Lung (tissue), 12 donors: ENCODE measurements around the gene JUN. TPM values are rescaled to one million over a fixed set of nuclear protein-coding genes. Genes with fewer than 3 reads are reported as not detected.

Source experiments
- ATAC-seq: fragments of 200-7000 bp; cut with Tn5 transposase; one replicate; pipeline ENCODE4 v1.9.1; 2020; ENCODE audit warnings: moderate number of reproducible peaks; ENCODE audit not compliant: insufficient read depth, low FRiP score
- DNase-seq, 3 donors: peaks; one replicate each; pipeline ENCODE4 v3.0.0-alpha.2; 2013 to 2017
- H3K27ac ChIP-seq, 2 donors: one replicate each; pipeline ENCODE4 v1.5.1; 2013; ENCODE audit warnings: mild to moderate bottlenecking in 2 of 2, moderate library complexity in 2 of 2, control low read depth in 1 of 2, inconsistent platforms in 1 of 2, low read depth in 1 of 2, low read length in 1 of 2
- H3K27me3 ChIP-seq, 3 donors: one replicate each; pipeline ENCODE4 v1.5.1; 2013; ENCODE audit warnings: low read length in 2 of 3; ENCODE audit not compliant: control insufficient read depth in 3 of 3, insufficient read depth in 3 of 3
- H3K36me3 ChIP-seq, 4 donors: one replicate each; pipeline ENCODE4 v1.5.1; 2013; ENCODE audit warnings: low read length in 4 of 4, mild to moderate bottlenecking in 1 of 4, moderate library complexity in 1 of 4; ENCODE audit not compliant: control insufficient read depth in 4 of 4, insufficient read depth in 4 of 4
- H3K4me1 ChIP-seq, 5 donors: one replicate each; pipeline ENCODE4 v1.5.1; 2013; ENCODE audit warnings: low read length in 5 of 5, mild to moderate bottlenecking in 2 of 5, moderate library complexity in 1 of 5; ENCODE audit not compliant: control insufficient read depth in 5 of 5, insufficient read depth in 5 of 5
- H3K4me3 ChIP-seq: one replicate; pipeline ENCODE4 v1.5.1; 2013; ENCODE audit warnings: mild to moderate bottlenecking, control low read depth, moderate library complexity
- H3K9ac ChIP-seq, 2 donors: one replicate each; pipeline ENCODE4 v1.5.1; 2013; ENCODE audit warnings: low read length in 2 of 2, control low read depth in 1 of 2; ENCODE audit not compliant: insufficient read depth in 1 of 2
- H3K9me3 ChIP-seq, 4 donors: one replicate each; pipeline ENCODE4 v1.5.1; 2013; ENCODE audit warnings: low read length in 3 of 4, mild to moderate bottlenecking in 1 of 4, moderate library complexity in 1 of 4; ENCODE audit not compliant: control insufficient read depth in 4 of 4, insufficient read depth in 3 of 4
- CTCF ChIP-seq: IDR thresholded peaks from 2 replicates; pipeline ENCODE4 v1.5.1; 2012; ENCODE audit warnings: mild to moderate bottlenecking; ENCODE audit errors: control extremely low read depth, extremely low read depth
- WGBS, 2 donors: extraction: QIAGEN DNeasy Blood & Tissue Kit; methylation state at CpG; one replicate each; pipeline ENCODE4 v1.1.7; 2013; 5-methylcytosine and 5-hydroxymethylcytosine counted together
- polyA plus RNA-seq, 2 donors: library from polyadenylated mRNA; stranded (reverse); fragments of 200-250 nt; gene quantifications; one replicate each; pipeline ENCODE4 v1.2.1, GENCODE V29; 2013
- total RNA-seq, 2 donors: library from RNA; depleted of rRNA in 1 of 2; stranded (reverse); fragments of >200 nt in 1 of 2; gene quantifications; one replicate each; pipeline ENCODE4 v1.2.1, GENCODE V29; 2014 to 2021
- donor health status: control.
- donor health status: control.
- donor health status: Bipolar disorder and iron deficiency.
- donor health status: healthy.
- donor health status: DM: yes; HTN: yes; CAD: no.

Gene JUN
- total and polyA plus RNA-seq, 4 donors = 78.1 to 584 (median 142) TPM

GRCh38 chr1:58792846-58793245, 9.0 kb upstream of the JUN start:
- Histone ChIP-seq H3K9me3 (no peaks in the 10 kb centered on the region), H3K4me1 (peaks cover 0 to 2% (median 0%) of the 10 kb centered on the region in 5 donors), H3K27me3 (no peaks in the 10 kb centered on the region), H3K4me3 (no peak overlapping the region), H3K36me3 (no peaks in the 10 kb centered on the region), H3K27ac (no peak overlapping the region), H3K9ac (no peak overlapping the region)
- WGBS, 2 donors = 92 to 95% methylated on average over 6 of the region's 6 CpGs
- ATAC-seq (no peak), DNase-seq (no peak)
- no peak for TF ChIP-seq CTCF

GRCh38 chr1:58791106-58791505, 7.3 kb upstream of the JUN start:
- Histone ChIP-seq H3K9ac (no peak overlapping the region), H3K27ac (no peak overlapping the region), H3K9me3 (no peaks in the 10 kb centered on the region), H3K27me3 (no peaks in the 10 kb centered on the region), H3K4me3 (no peak overlapping the region), H3K4me1 (peaks cover 0 to 3% (median under 1%) of the 10 kb centered on the region in 5 donors), H3K36me3 (no peaks in the 10 kb centered on the region)
- 97 to 100% methylated on average over 1 of the region's 1 CpG for WGBS, 2 donors
- ATAC-seq (no peak), DNase-seq (no peak)
- no peak for TF ChIP-seq CTCF

- Histone ChIP-seq H3K9ac (no peak overlapping the region), H3K36me3 (no peaks in the 10 kb centered on the region), H3K27ac (no peak overlapping the region), H3K9me3 (no peaks in the 10 kb centered on the region), H3K27me3 (no peaks in the 10 kb centered on the region), H3K4me3 (no peak overlapping the region), H3K4me1 (peaks cover 0 to 10% (median 0%) of the 10 kb centered on the region in 5 donors)
- 73 to 77% methylated on average over 1 of the region's 1 CpG for WGBS, 2 donors
- no peak for ATAC-seq
- no peak for TF ChIP-seq CTCF
- no peak for DNase-seq
Observed at GRCh38 chr1:58789996-58790660, 6.3 kb upstream of the JUN start.

- no peak for ATAC-seq
- Histone ChIP-seq H3K27ac (peak overlapping the region in 1 of 2 donors; percentile 24), H3K9ac (no peak overlapping the region), H3K4me1 (peaks cover 0 to 10% (median 0%) of the 10 kb centered on the region in 5 donors), H3K9me3 (no peaks in the 10 kb centered on the region), H3K27me3 (no peaks in the 10 kb centered on the region), H3K4me3 (no peak overlapping the region), H3K36me3 (no peaks in the 10 kb centered on the region)
- 60 to 81% methylated on average over 6 of the region's 6 CpGs for WGBS, 2 donors
- TF ChIP-seq CTCF = no peak
- peak in 1 of 3 donors; percentile 36 for DNase-seq
Observed at GRCh38 chr1:58789322-58789856, 5.5 kb upstream of the JUN start.
